Measurements from ENCODE around the gene RPL13A. TPM values are rescaled to one million over a fixed set of nuclear protein-coding genes. Genes with fewer than 3 reads are reported as not detected.
"Not testable (repeated sequence)": the region's sequence is repeated elsewhere in the genome, so short reads cannot be mapped to it uniquely, and the experiment has no call there.

The RPL13A gene
- polyA plus RNA-seq: 1,000 to 10,000 TPM in 2 of 3 donors, 100 to 1,000 TPM in 1; 840 to 2,055 (median 1,247) TPM

GRCh38 chr19:49487277-49488045 is at the start of gene RPL13A:
Gene RPL13A, plus strand, starts transcription at chr19:49487608. Its CDS starts 22 bp downstream, at chr19:49487630.
- H3K36me3 Mint-ChIP-seq: peaks cover 7 to 41% (median 13%) of the 10 kb centered on the region in 3 donors
- H3K27me3 Mint-ChIP-seq (ENCODE audit: low read depth in 3 of 3): peaks cover 17 to 33% (median 28%) of the 10 kb centered on the region in 3 donors
- peak; percentile 100 for DNase-seq
- H3K9me3 Mint-ChIP-seq: no peaks in the 10 kb centered on the region
- H3K27ac Mint-ChIP-seq: peak within 1 kb of the TSS; percentile 92 to 97 (median 96)
- peaks cover 41 to 44% of the 10 kb centered on the region in 2 donors for H3K4me1 Mint-ChIP-seq
- peak within 1 kb of the TSS; percentile 92 to 98 (median 96) for H3K4me3 Mint-ChIP-seq

- no peak overlapping the region for H3K4me3 Mint-ChIP-seq
Observed at GRCh38 chr19:49438261-49438660, 49.1 kb upstream of the RPL13A start.

GRCh38 chr19:49439836-49440235 is 47.6 kb upstream of the RPL13A start:
- Mint-ChIP-seq H3K4me1 (peaks cover 36 to 41% of the 10 kb centered on the region in 2 donors), H3K27me3 (ENCODE audit: low read depth in 3 of 3) (peaks cover 38 to 49% (median 42%) of the 10 kb centered on the region in 3 donors), H3K27ac (no peak overlapping the region), H3K4me3 (no peak overlapping the region), H3K9me3 (peaks cover 0 to 3% (median 0%) of the 10 kb centered on the region in 6 donors), H3K36me3 (peaks cover 0 to 5% (median 3%) of the 10 kb centered on the region in 3 donors)
- DNase-seq: no peak

More at GRCh38 chr19:49438261-49438660, 49.1 kb upstream of the RPL13A start:
- no peak for DNase-seq
- H3K27me3 Mint-ChIP-seq (ENCODE audit: low read depth in 3 of 3): peaks cover 39 to 54% (median 42%) of the 10 kb centered on the region in 3 donors
- peaks cover 29 to 35% of the 10 kb centered on the region in 2 donors for H3K4me1 Mint-ChIP-seq
- peaks cover 0 to 3% (median 0%) of the 10 kb centered on the region in 6 donors for H3K9me3 Mint-ChIP-seq
- peak overlapping the region in 1 of 6 donors; percentile 5 for H3K27ac Mint-ChIP-seq
- peaks cover 0 to 5% (median 3%) of the 10 kb centered on the region in 3 donors for H3K36me3 Mint-ChIP-seq

DNA sequence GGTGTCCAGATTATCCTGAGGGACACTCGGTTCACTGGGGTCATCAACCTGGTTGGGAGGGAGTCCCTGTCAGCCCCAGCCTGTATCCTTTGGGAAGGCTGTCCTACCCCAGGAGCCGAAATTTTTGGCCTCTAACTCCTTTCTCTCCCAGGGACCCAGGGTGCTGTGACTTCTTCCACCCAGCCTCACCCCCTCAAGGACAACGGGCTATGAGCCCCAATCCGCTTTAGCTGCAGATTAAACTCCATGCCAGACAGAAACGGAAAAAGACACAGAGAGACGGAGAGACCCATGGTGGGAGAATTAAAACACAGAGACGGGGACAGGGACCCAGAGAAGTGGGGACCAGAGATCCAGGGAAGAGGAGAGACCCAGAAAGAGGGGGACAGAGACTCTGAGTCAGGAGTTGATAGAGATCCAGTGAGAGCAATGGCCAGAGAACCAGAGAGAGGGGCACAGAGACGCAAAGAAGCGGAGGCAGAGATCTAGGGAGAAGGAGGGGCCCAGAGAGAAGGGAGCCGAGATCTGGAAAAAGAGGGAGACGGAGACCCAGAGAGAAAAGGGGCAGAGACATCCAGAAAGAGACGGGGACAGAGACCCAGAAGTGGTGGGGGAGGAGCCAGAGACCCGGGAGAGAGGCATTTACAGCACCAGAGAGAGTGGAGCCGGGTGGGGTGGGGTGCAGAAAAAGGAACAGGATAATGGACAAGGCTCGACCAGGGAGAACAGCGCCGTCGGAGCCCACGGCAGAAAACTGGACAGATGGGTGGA is 46.8 kb upstream of the RPL13A start:
- Mint-ChIP-seq H3K36me3 (peaks cover 0 to 5% (median 3%) of the 10 kb centered on the region in 3 donors), H3K27me3 (ENCODE audit: low read depth in 3 of 3) (peaks cover 35 to 45% (median 36%) of the 10 kb centered on the region in 3 donors), H3K27ac (peak overlapping the region in 3 of 6 donors; percentile 23 to 80 (median 47)), H3K4me3 (peak overlapping the region; percentile 30 to 72 (median 61)), H3K9me3 (peaks cover 0 to 3% (median 0%) of the 10 kb centered on the region in 6 donors), H3K4me1 (peaks cover 36 to 41% of the 10 kb centered on the region in 2 donors)
- DNase-seq: no peak

DNA sequence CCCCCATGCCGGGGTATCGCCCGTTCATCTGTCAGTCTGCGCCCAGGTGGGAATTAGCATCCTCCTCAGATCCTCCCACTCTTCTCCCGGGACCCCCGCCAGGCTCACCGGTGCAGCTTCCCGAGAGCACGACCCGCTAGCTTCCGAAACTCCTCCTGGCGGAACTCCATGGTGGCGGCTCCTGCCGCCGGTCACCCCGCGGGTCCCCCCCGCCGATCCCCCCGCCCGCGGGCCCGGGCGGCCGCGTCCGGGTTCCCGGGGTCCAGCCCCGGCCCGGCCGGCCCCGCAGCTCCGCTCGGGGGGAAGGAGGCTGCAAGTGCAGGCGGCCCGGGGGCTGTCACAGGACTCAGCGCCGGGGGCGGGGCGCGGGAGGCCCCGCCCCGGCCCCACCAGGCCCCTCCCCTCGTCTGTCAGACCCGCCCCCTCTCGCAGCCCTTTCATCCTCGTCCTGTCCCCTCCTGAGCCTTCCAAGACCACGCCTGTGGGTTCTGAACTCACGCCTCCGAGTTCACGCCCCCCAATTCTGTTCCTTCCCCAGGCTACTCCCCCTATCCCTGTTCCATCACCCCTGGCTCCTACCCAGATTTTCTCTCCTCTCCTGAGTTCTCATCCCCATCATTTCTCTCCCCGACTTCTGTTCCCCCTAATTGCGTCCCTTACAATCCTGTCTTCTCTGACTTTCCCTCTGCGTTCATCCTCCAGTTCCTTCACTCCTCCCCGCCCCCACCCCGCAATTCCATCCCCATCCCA is 46.0 kb upstream of the RPL13A start, which contains the start of gene SLC17A7:
SLC17A7 (minus strand) TSS at position 318 of the 750 bp plus-strand sequence; CDS start at position 170, 148 bp downstream.
- Mint-ChIP-seq H3K9me3 (peaks cover 0 to 3% (median 0%) of the 10 kb centered on the region in 6 donors), H3K4me1 (peaks cover 32 to 35% of the 10 kb centered on the region in 2 donors), H3K27ac (peak within 1 kb of the TSS in 4 of 6 donors; percentile 23 to 88 (median 66)), H3K36me3 (peaks cover 0 to 5% (median 3%) of the 10 kb centered on the region in 3 donors), H3K27me3 (ENCODE audit: low read depth in 3 of 3) (peaks cover 32 to 40% (median 32%) of the 10 kb centered on the region in 3 donors), H3K4me3 (peak within 1 kb of the TSS; percentile 79 to 85 (median 84))
- DNase-seq: no peak

DNA sequence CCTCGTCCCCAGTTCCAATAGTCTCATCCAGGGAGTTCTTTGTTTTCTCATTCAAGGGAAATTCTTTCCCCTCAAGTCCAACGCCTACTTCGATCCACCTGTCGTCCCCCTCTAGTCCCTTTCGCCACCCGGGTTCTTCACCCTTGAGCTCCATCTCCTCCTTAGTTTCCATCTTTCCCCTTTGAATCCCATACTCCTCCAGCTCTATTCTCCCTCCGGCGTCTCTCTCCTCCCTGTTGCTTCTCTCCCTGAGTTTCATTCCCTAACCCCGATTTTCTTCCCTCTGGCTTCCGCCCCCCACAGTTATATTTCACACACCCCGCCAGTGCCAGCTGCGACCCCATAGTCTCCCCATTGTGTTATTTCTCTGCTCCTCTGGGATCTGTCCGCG is 45.5 kb upstream of the RPL13A start:
- Mint-ChIP-seq H3K27me3 (ENCODE audit: low read depth in 3 of 3) (peaks cover 31 to 40% (median 32%) of the 10 kb centered on the region in 3 donors), H3K4me3 (peak overlapping the region; percentile 79 to 85 (median 84)), H3K4me1 (peaks cover 30 to 34% of the 10 kb centered on the region in 2 donors), H3K9me3 (peaks cover 0 to 3% (median 0%) of the 10 kb centered on the region in 6 donors), H3K36me3 (peaks cover 0 to 5% (median 3%) of the 10 kb centered on the region in 3 donors), H3K27ac (peak overlapping the region in 2 of 6 donors; percentile 51 to 88)
- no peak for DNase-seq

- DNase-seq: no peak
- H3K36me3 Mint-ChIP-seq: peaks cover 0 to 5% (median 3%) of the 10 kb centered on the region in 3 donors
- H3K27me3 Mint-ChIP-seq (ENCODE audit: low read depth in 3 of 3): peaks cover 28 to 38% (median 32%) of the 10 kb centered on the region in 3 donors
- peak overlapping the region; percentile 79 to 85 (median 84) for H3K4me3 Mint-ChIP-seq
- H3K27ac Mint-ChIP-seq: peak overlapping the region in 3 of 6 donors; percentile 51 to 88 (median 53)
- H3K4me1 Mint-ChIP-seq: peaks cover 30 to 34% of the 10 kb centered on the region in 2 donors
- H3K9me3 Mint-ChIP-seq: peaks cover 0 to 3% (median 0%) of the 10 kb centered on the region in 6 donors
Observed at GRCh38 chr19:49442354-49442753, 45.1 kb upstream of the RPL13A start.

DNA sequence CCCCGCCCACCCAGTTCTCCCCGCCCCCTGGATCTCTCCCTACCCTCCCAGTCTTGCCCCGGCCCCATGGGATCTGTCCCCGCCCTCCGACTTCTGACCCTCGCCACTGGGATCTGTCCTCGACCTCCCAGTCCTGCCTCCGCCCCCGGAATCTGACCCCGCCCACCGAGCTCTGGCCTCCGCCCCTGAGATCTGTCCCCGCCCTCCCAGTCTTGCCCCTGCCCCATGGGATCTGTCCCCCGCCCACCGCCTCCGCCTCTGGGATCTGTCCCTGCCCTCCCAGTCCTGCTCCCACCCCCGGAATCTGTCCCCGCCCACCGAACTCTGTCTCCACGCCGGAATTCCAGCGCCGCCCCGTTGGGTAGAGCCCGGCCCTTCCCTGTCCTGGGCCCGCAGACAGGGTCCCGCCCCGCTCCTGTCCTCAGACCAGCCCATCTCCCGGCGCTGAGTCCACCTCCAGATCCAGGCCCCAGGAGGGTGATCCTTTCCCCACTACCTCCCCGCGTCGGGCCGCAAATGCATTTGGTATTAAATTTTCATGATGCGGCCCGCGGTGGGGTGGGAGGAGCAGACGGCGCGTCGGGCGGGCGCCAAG is 44.5 kb upstream of the RPL13A start:
- peaks cover 30 to 34% of the 10 kb centered on the region in 2 donors for H3K4me1 Mint-ChIP-seq
- H3K36me3 Mint-ChIP-seq: peaks cover 0 to 5% (median 3%) of the 10 kb centered on the region in 3 donors
- H3K27me3 Mint-ChIP-seq (ENCODE audit: low read depth in 3 of 3): peaks cover 27 to 33% (median 28%) of the 10 kb centered on the region in 3 donors
- H3K27ac Mint-ChIP-seq: peak overlapping the region in 3 of 6 donors; percentile 51 to 88 (median 88)
- H3K9me3 Mint-ChIP-seq: peaks cover 0 to 3% (median 0%) of the 10 kb centered on the region in 6 donors
- no peak for DNase-seq
- peak overlapping the region; percentile 79 to 85 (median 84) for H3K4me3 Mint-ChIP-seq

GRCh38 chr19:49443366-49444099 is 43.9 kb upstream of the RPL13A start:
- peaks cover 23 to 28% (median 24%) of the 10 kb centered on the region in 3 donors for H3K27me3 Mint-ChIP-seq (ENCODE audit: low read depth in 3 of 3)
- H3K36me3 Mint-ChIP-seq: peaks cover 5 to 10% (median 5%) of the 10 kb centered on the region in 3 donors
- DNase-seq: peak; percentile 92 to 93 (median 92)
- H3K4me3 Mint-ChIP-seq: peak overlapping the region; percentile 79 to 85 (median 84)
- peaks cover 0 to 3% (median 0%) of the 10 kb centered on the region in 6 donors for H3K9me3 Mint-ChIP-seq
- peaks cover 30 to 38% of the 10 kb centered on the region in 2 donors for H3K4me1 Mint-ChIP-seq
- H3K27ac Mint-ChIP-seq: peak overlapping the region; percentile 69 to 92 (median 87)

- H3K4me1 Mint-ChIP-seq: peaks cover 30 to 41% of the 10 kb centered on the region in 2 donors
- not testable (repeated sequence) for H3K9me3 Mint-ChIP-seq, DNase-seq
- peak overlapping the region; percentile 79 to 85 (median 84) for H3K4me3 Mint-ChIP-seq
- H3K27me3 Mint-ChIP-seq (ENCODE audit: low read depth in 3 of 3): peaks cover 20 to 23% (median 23%) of the 10 kb centered on the region in 3 donors
- peaks cover 8 to 13% (median 8%) of the 10 kb centered on the region in 3 donors for H3K36me3 Mint-ChIP-seq
- peak overlapping the region in 5 of 6 donors; percentile 85 to 92 (median 88) for H3K27ac Mint-ChIP-seq
Observed at GRCh38 chr19:49444100-49444700, 43.2 kb upstream of the RPL13A start.

- H3K36me3 Mint-ChIP-seq: peaks cover 5 to 16% (median 12%) of the 10 kb centered on the region in 3 donors
- peaks cover 6 to 13% (median 11%) of the 10 kb centered on the region in 3 donors for H3K27me3 Mint-ChIP-seq (ENCODE audit: low read depth in 3 of 3)
- peak overlapping the region in 2 of 6 donors; percentile 20 to 68 for H3K27ac Mint-ChIP-seq
- H3K9me3 Mint-ChIP-seq: no peaks in the 10 kb centered on the region
- H3K4me3 Mint-ChIP-seq: no peak overlapping the region
- H3K4me1 Mint-ChIP-seq: peaks cover 36 to 41% of the 10 kb centered on the region in 2 donors
- no peak for DNase-seq
Observed at GRCh38 chr19:49445997-49446396, 41.4 kb upstream of the RPL13A start.
